Neuronal stem cell (in vitro differentiated cells): ENCODE data around the gene NRXN3.
A peak's percentile ranks its signal among the peaks of the same experiment; 100 is the strongest.

Experiments used
- DNase-seq: peaks from one replicate; pipeline ENCODE4 v3.0.0-alpha.2; 2013; ENCODE audit warnings: low spot score
- H2AFZ ChIP-seq: one replicate; pipeline ENCODE4 v1.6.1; 2013; ENCODE audit warnings: mild to moderate bottlenecking, low read length, inconsistent platforms
- H2AK5ac ChIP-seq: 2 replicates; pipeline ENCODE4 v1.6.1; 2013; ENCODE audit warnings: low read depth, mild to moderate bottlenecking, inconsistent platforms, low read length, moderate library complexity, mixed read lengths
- H2BK120ac ChIP-seq: 2 replicates; pipeline ENCODE4 v1.6.1; 2013; ENCODE audit warnings: low read depth, mild to moderate bottlenecking, inconsistent platforms, low read length, moderate library complexity, mixed read lengths
- H2BK12ac ChIP-seq: one replicate; pipeline ENCODE4 v1.6.1; 2013; ENCODE audit warnings: low read length, inconsistent platforms
- H2BK15ac ChIP-seq: 2 replicates; pipeline ENCODE4 v1.6.1; 2013; ENCODE audit warnings: mild to moderate bottlenecking, low read length, inconsistent platforms, mixed read lengths
- H2BK5ac ChIP-seq: one replicate; pipeline ENCODE4 v1.6.1; 2013; ENCODE audit warnings: inconsistent platforms, mild to moderate bottlenecking, low read length, moderate library complexity
- H3K14ac ChIP-seq: one replicate; pipeline ENCODE4 v1.6.1; 2013; ENCODE audit warnings: low read length, inconsistent platforms
- H3K18ac ChIP-seq: 2 replicates; pipeline ENCODE4 v1.6.1; 2013; ENCODE audit warnings: low read length, inconsistent platforms
- H3K23ac ChIP-seq: 2 replicates; pipeline ENCODE4 v1.6.1; 2013; ENCODE audit warnings: low read depth, mild to moderate bottlenecking, mixed read lengths, low read length, inconsistent platforms; ENCODE audit not compliant: poor library complexity
- H3K27ac ChIP-seq: replicated peaks from 3 replicates; pipeline ENCODE4 v1.5.1; 2013; ENCODE audit warnings: low read length, inconsistent platforms
- H3K27me3 ChIP-seq, 3 experiments: 2 replicates each; pipeline ENCODE4 v1.6.1; 2013; ENCODE audit warnings: low read length in 3 of 3, mild to moderate bottlenecking in 2 of 3, inconsistent platforms in 1 of 3, low read depth in 1 of 3, mixed read lengths in 1 of 3, moderate library complexity in 1 of 3; ENCODE audit not compliant: control insufficient read depth in 3 of 3, insufficient read depth in 3 of 3
- H3K36me3 ChIP-seq, 2 donors: replicated peaks in 1 of 2; 2 replicates each; pipeline ENCODE4 v1.6.1; 2013; ENCODE audit warnings: low read length in 2 of 2; ENCODE audit not compliant: control insufficient read depth in 2 of 2, insufficient read depth in 2 of 2
- H3K4ac ChIP-seq: 2 replicates; pipeline ENCODE4 v1.6.1; 2013; ENCODE audit warnings: inconsistent platforms, mild to moderate bottlenecking, low read length, moderate library complexity
- H3K4me1 ChIP-seq, 2 donors: 1 replicate in 1 of 2; 2 replicates in 1 of 2; pipeline ENCODE4 v1.6.1; 2013; ENCODE audit warnings: low read length in 2 of 2, low read depth in 1 of 2; ENCODE audit not compliant: control insufficient read depth in 2 of 2, insufficient read depth in 1 of 2
- H3K4me2 ChIP-seq: one replicate; pipeline ENCODE4 v1.6.1; 2013; ENCODE audit warnings: mild to moderate bottlenecking, low read length, inconsistent platforms; ENCODE audit not compliant: insufficient read depth, poor library complexity, severe bottlenecking
- H3K4me3 ChIP-seq, 2 donors: 2 replicates each; pipeline ENCODE4 v1.5.1; 2013; ENCODE audit warnings: low read length in 2 of 2, mild to moderate bottlenecking in 2 of 2, inconsistent platforms in 1 of 2, moderate library complexity in 1 of 2
- H3K79me1 ChIP-seq: one replicate; pipeline ENCODE4 v1.6.1; 2013; ENCODE audit warnings: low read depth, mild to moderate bottlenecking, inconsistent platforms, low read length, moderate library complexity
- H3K9ac ChIP-seq: one replicate; pipeline ENCODE4 v1.6.1; 2013; ENCODE audit warnings: mild to moderate bottlenecking, low read depth, low read length, inconsistent platforms; ENCODE audit not compliant: poor library complexity
- H3K9me3 ChIP-seq, 2 donors: replicated peaks in 1 of 2; 2 replicates each; pipeline versions ENCODE3 to v1.6.1; 2013; ENCODE audit warnings: low read length in 2 of 2, mild to moderate bottlenecking in 2 of 2, inconsistent platforms in 1 of 2, low read depth in 1 of 2, mixed read lengths in 1 of 2, moderate library complexity in 1 of 2; ENCODE audit not compliant: control insufficient read depth in 2 of 2, insufficient read depth in 1 of 2
- H4K8ac ChIP-seq: one replicate; pipeline ENCODE4 v1.6.1; 2013; ENCODE audit warnings: low read depth, mild to moderate bottlenecking, inconsistent platforms, low read length, moderate library complexity
- H4K91ac ChIP-seq: one replicate; pipeline ENCODE4 v1.6.1; 2013; ENCODE audit warnings: low read length, low read depth, mild to moderate bottlenecking, inconsistent platforms; ENCODE audit not compliant: poor library complexity
- WGBS, 2 donors: extraction: QIAGEN DNeasy Blood & Tissue Kit; methylation state at CpG; one replicate each; pipeline ENCODE4 v1.1.7; 2013; ENCODE audit warnings: missing lambda C conversion rate in 2 of 2, mixed read lengths in 1 of 2; ENCODE audit not compliant: insufficient read length in 2 of 2, insufficient replicate concordance in 1 of 2; ENCODE audit errors: extremely low coverage in 2 of 2; 5-methylcytosine and 5-hydroxymethylcytosine counted together

Gene NRXN3

GRCh38 chr14:79570648-79571047, 1400.5 kb downstream of the NRXN3 start:
- H2BK12ac ChIP-seq = no peak overlapping the region
- no peaks in the 10 kb centered on the region for H3K27me3 ChIP-seq
- H3K9ac ChIP-seq = no peak overlapping the region
- H3K4ac ChIP-seq = no peak overlapping the region
- no peak overlapping the region for H4K8ac ChIP-seq
- no peak overlapping the region for H4K91ac ChIP-seq
- H3K4me1 ChIP-seq = peaks cover 7 to 11% of the 10 kb centered on the region in 2 donors
- no peak overlapping the region for H3K4me3 ChIP-seq
- WGBS, 2 donors = no CpG with 5 or more reads among the region's 1 CpG
- no peak overlapping the region for H2BK5ac ChIP-seq
- no peak overlapping the region for H3K27ac ChIP-seq
- no peaks in the 10 kb centered on the region for H3K9me3 ChIP-seq
- H2AFZ ChIP-seq = no peak overlapping the region
- no peak overlapping the region for H2AK5ac ChIP-seq
- H3K18ac ChIP-seq = no peak overlapping the region
- no peak overlapping the region for H2BK120ac ChIP-seq
- H3K36me3 ChIP-seq = no peaks in the 10 kb centered on the region
- H2BK15ac ChIP-seq = no peak overlapping the region
- no peak overlapping the region for H3K23ac ChIP-seq
- no peak for DNase-seq
- no peak overlapping the region for H3K4me2 ChIP-seq
- H3K79me1 ChIP-seq = no peaks in the 10 kb centered on the region
- no peak overlapping the region for H3K14ac ChIP-seq

GRCh38 chr14:79571366-79571765, 1401.2 kb downstream of the NRXN3 start:
- Histone ChIP-seq H3K4me2 (no peak overlapping the region), H3K9ac (no peak overlapping the region), H2BK120ac (no peak overlapping the region), H3K27me3 (no peaks in the 10 kb centered on the region), H3K36me3 (no peaks in the 10 kb centered on the region), H3K23ac (no peak overlapping the region), H3K27ac (no peak overlapping the region), H4K91ac (no peak overlapping the region), H3K4ac (no peak overlapping the region), H3K4me1 (peaks cover 11% of the 10 kb centered on the region in 2 donors), H2BK12ac (no peak overlapping the region), H2AFZ (peak overlapping the region; percentile 43), H2BK15ac (no peak overlapping the region), H4K8ac (no peak overlapping the region), H2AK5ac (no peak overlapping the region), H3K9me3 (no peaks in the 10 kb centered on the region), H3K79me1 (no peaks in the 10 kb centered on the region), H3K4me3 (no peak overlapping the region), H2BK5ac (no peak overlapping the region), H3K18ac (no peak overlapping the region), H3K14ac (no peak overlapping the region)
- DNase-seq = no peak
- no CpG with 5 or more reads among the region's 4 CpGs for WGBS, 2 donors

GRCh38 chr14:79573486-79573885, 1403.3 kb downstream of the NRXN3 start:
- no peaks in the 10 kb centered on the region for H3K27me3 ChIP-seq
- no peak overlapping the region for H3K4me3 ChIP-seq
- H4K8ac ChIP-seq = no peak overlapping the region
- H2BK15ac ChIP-seq = no peak overlapping the region
- no peak overlapping the region for H3K9ac ChIP-seq
- no peak overlapping the region for H2BK5ac ChIP-seq
- H3K23ac ChIP-seq = no peak overlapping the region
- H2BK120ac ChIP-seq = no peak overlapping the region
- no peak for DNase-seq
- H3K9me3 ChIP-seq = no peaks in the 10 kb centered on the region
- H3K79me1 ChIP-seq = no peaks in the 10 kb centered on the region
- no peak overlapping the region for H2AK5ac ChIP-seq
- no peak overlapping the region for H2BK12ac ChIP-seq
- no peaks in the 10 kb centered on the region for H3K36me3 ChIP-seq
- no peak overlapping the region for H4K91ac ChIP-seq
- no CpG with 5 or more reads among the region's 2 CpGs for WGBS, 2 donors
- no peak overlapping the region for H3K4ac ChIP-seq
- H3K27ac ChIP-seq = no peak overlapping the region
- no peak overlapping the region for H3K18ac ChIP-seq
- no peak overlapping the region for H3K14ac ChIP-seq
- H3K4me1 ChIP-seq = peaks cover 16 to 17% of the 10 kb centered on the region in 2 donors
- no peak overlapping the region for H2AFZ ChIP-seq
- H3K4me2 ChIP-seq = no peak overlapping the region

- Histone ChIP-seq H3K79me1 (no peaks in the 10 kb centered on the region), H3K9ac (no peak overlapping the region), H2BK15ac (no peak overlapping the region), H3K4me3 (no peak overlapping the region), H4K91ac (no peak overlapping the region), H3K27me3 (no peaks in the 10 kb centered on the region), H3K14ac (no peak overlapping the region), H3K4ac (no peak overlapping the region), H3K27ac (no peak overlapping the region), H2BK12ac (no peak overlapping the region), H3K9me3 (no peaks in the 10 kb centered on the region), H2AK5ac (no peak overlapping the region), H3K4me2 (no peak overlapping the region), H3K18ac (no peak overlapping the region), H3K36me3 (no peaks in the 10 kb centered on the region), H2AFZ (no peak overlapping the region), H3K4me1 (peaks cover 12 to 16% of the 10 kb centered on the region in 2 donors), H3K23ac (no peak overlapping the region), H4K8ac (no peak overlapping the region), H2BK5ac (no peak overlapping the region), H2BK120ac (no peak overlapping the region)
- no peak for DNase-seq
- no CpG with 5 or more reads among the region's 4 CpGs for WGBS, 2 donors
These were observed 1404.9 kb downstream of the NRXN3 start for GRCh38 chr14:79575032-79575431.
